SK-N-SH (cell line): ENCODE measurements around the gene DPH7.
"Not testable (repeated sequence)": the region's sequence is repeated elsewhere in the genome, so short reads cannot be mapped to it uniquely, and the experiment has no call there.

Source experiments
- JUND ChIP-seq: IDR thresholded peaks from 2 replicates; pipeline ENCODE4 v1.4.0; 2012
- MEF2A ChIP-seq: IDR thresholded peaks from 2 replicates; pipeline ENCODE4 v1.4.0; 2012; ENCODE audit warnings: low read depth, borderline replicate concordance
- NRF1 ChIP-seq: IDR thresholded peaks from 2 replicates; pipeline ENCODE4 v1.6.1; 2012; ENCODE audit warnings: low read depth, mild to moderate bottlenecking, low read length
- PBX3 ChIP-seq: IDR thresholded peaks from 2 replicates; pipeline ENCODE4; 2012
- RAD21 ChIP-seq: IDR thresholded peaks from 2 replicates; pipeline ENCODE4 v1.6.1; 2012; ENCODE audit warnings: mild to moderate bottlenecking, low read length
- TF ChIP-seq, protein P1 (sequence below): fragments of 200-600 bp; sonication (generic); IDR thresholded peaks from 2 replicates; pipeline ENCODE4 v1.6.1; 2017; ENCODE audit warnings: antibody characterized with exemption, mild to moderate bottlenecking, moderate library complexity
- TF ChIP-seq, protein P2 (sequence below): IDR thresholded peaks from 2 replicates; pipeline ENCODE4 v1.4.0; 2012; ENCODE audit warnings: low read depth

- TF ChIP-seq PBX3, JUND, NRF1, MEF2A, RAD21: not testable (repeated sequence)
- TF ChIP-seq, protein P1, sequence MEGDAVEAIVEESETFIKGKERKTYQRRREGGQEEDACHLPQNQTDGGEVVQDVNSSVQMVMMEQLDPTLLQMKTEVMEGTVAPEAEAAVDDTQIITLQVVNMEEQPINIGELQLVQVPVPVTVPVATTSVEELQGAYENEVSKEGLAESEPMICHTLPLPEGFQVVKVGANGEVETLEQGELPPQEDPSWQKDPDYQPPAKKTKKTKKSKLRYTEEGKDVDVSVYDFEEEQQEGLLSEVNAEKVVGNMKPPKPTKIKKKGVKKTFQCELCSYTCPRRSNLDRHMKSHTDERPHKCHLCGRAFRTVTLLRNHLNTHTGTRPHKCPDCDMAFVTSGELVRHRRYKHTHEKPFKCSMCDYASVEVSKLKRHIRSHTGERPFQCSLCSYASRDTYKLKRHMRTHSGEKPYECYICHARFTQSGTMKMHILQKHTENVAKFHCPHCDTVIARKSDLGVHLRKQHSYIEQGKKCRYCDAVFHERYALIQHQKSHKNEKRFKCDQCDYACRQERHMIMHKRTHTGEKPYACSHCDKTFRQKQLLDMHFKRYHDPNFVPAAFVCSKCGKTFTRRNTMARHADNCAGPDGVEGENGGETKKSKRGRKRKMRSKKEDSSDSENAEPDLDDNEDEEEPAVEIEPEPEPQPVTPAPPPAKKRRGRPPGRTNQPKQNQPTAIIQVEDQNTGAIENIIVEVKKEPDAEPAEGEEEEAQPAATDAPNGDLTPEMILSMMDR: not testable (repeated sequence)
- TF ChIP-seq, protein P2, sequence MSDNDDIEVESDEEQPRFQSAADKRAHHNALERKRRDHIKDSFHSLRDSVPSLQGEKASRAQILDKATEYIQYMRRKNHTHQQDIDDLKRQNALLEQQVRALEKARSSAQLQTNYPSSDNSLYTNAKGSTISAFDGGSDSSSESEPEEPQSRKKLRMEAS: not testable (repeated sequence)
Observed at GRCh38 chr9:137518661-137519459, 59.9 kb downstream of the DPH7 start.
